ENCODE measurements around the gene STEAP1B. TPM values are rescaled to one million over a fixed set of nuclear protein-coding genes. Genes with fewer than 3 reads are reported as not detected.

STEAP1B gene
- total RNA-seq, 1 donor from 2014 or later, result 0.17 TPM

GRCh38 chr7:22386206-22386858 is 113.7 kb downstream of the STEAP1B start:
- H3K4me3 ChIP-seq (ENCODE audit: low read depth, low read length), result no peak overlapping the region
- TF ChIP-seq, protein P1, sequence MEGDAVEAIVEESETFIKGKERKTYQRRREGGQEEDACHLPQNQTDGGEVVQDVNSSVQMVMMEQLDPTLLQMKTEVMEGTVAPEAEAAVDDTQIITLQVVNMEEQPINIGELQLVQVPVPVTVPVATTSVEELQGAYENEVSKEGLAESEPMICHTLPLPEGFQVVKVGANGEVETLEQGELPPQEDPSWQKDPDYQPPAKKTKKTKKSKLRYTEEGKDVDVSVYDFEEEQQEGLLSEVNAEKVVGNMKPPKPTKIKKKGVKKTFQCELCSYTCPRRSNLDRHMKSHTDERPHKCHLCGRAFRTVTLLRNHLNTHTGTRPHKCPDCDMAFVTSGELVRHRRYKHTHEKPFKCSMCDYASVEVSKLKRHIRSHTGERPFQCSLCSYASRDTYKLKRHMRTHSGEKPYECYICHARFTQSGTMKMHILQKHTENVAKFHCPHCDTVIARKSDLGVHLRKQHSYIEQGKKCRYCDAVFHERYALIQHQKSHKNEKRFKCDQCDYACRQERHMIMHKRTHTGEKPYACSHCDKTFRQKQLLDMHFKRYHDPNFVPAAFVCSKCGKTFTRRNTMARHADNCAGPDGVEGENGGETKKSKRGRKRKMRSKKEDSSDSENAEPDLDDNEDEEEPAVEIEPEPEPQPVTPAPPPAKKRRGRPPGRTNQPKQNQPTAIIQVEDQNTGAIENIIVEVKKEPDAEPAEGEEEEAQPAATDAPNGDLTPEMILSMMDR (conservative IDR thresholded peaks at IDR 0.05; ENCODE audit: low read depth, low read length), result no peak
- no peak for DNase-seq (ENCODE audit: low read depth)

GRCh38 chr7:22385326-22385725 is 114.7 kb downstream of the STEAP1B start:
- no peak for DNase-seq (ENCODE audit: low read depth)
- TF ChIP-seq, protein P1 (conservative IDR thresholded peaks at IDR 0.05; ENCODE audit: low read depth, low read length), result no peak
- no peak overlapping the region for H3K4me3 ChIP-seq (ENCODE audit: low read depth, low read length)

DNA sequence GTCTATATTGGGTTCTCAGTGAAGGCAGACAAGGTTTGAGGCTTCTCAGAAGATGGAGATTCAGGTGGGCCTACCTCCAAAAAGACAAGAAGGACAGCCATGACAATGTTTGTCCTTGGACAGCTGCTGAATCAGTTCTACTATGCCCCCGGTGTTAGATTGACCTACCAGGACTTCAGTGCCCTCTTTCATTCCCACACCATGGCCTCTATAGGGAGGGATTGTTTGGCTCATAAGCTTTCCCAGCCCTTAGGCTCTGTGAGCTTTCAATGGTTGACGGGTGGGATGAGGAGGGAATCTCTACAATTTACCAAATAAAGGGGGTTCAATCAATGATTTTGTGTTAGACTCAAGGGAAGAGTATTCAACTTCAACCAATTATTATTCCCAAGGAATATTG is 119.7 kb downstream of the STEAP1B start:
- no peak for DNase-seq (ENCODE audit: low read depth)
- TF ChIP-seq, protein P1 (conservative IDR thresholded peaks at IDR 0.05; ENCODE audit: low read depth, low read length), result no peak
- H3K4me3 ChIP-seq (ENCODE audit: low read depth, low read length), result no peak overlapping the region

DNA sequence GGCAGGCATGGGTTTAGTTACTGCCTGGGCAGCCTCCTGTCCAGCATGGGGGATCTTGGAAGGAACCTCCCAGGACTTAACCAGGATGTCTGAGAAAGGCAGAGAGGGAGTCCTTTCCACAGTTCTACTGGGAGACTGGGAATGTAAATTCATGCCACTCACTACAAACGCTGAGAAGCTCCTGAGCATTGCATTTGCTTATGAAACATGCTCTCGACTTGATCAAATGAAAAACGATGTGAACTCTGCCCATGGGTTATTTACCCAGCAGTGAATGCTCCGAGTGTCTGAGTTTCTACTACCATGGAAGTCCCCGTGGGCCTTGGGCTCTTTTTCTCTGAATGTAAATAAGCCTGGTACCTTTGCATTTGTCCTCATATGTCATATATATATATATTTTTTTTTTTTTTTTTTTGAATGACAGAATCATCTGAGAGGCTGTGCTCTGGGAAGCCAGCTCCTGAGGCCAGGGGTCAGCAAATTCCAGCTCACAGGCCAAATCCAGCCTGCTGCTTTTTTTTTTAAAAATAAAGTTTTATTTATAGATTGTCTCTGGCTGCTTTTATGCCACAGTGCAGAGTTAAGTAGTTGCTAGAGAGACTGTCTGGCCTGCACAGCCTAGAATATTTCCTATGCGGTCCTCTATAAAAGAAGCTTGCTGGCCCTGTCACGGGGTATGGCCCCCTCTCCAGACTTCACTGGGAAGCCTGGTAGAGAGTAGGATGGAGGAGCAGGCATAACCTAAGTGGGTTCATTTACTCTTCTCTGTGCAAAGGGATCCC is 121.6 kb downstream of the STEAP1B start:
- H3K4me3 ChIP-seq (ENCODE audit: low read depth, low read length), result no peak overlapping the region
- TF ChIP-seq, protein P1 (conservative IDR thresholded peaks at IDR 0.05; ENCODE audit: low read depth, low read length), result no peak
- no peak for DNase-seq (ENCODE audit: low read depth)

GRCh38 chr7:22377703-22378102 is 122.3 kb downstream of the STEAP1B start:
- H3K4me3 ChIP-seq (ENCODE audit: low read depth, low read length), result no peak overlapping the region
- TF ChIP-seq, protein P1 (conservative IDR thresholded peaks at IDR 0.05; ENCODE audit: low read depth, low read length), result no peak
- DNase-seq (ENCODE audit: low read depth), result no peak

- no peak for DNase-seq (ENCODE audit: low read depth)
- no peak overlapping the region for H3K4me3 ChIP-seq (ENCODE audit: low read depth, low read length)
- TF ChIP-seq, protein P1 (conservative IDR thresholded peaks at IDR 0.05; ENCODE audit: low read depth, low read length), result no peak
These were observed 124.5 kb downstream of the STEAP1B start for GRCh38 chr7:22375359-22376048.

Measured in epithelial cell of proximal tubule (primary cell).